NCI-H446 treated with DMSO at 0.1 percent for 48 hours (cell line): ENCODE data around the gene COG2.

ENCODE experiments used
- DNase-seq: peaks from one replicate; lab custom pipeline; 2025; lab: John Stamatoyannopoulos, UW

COG2 gene

DNA sequence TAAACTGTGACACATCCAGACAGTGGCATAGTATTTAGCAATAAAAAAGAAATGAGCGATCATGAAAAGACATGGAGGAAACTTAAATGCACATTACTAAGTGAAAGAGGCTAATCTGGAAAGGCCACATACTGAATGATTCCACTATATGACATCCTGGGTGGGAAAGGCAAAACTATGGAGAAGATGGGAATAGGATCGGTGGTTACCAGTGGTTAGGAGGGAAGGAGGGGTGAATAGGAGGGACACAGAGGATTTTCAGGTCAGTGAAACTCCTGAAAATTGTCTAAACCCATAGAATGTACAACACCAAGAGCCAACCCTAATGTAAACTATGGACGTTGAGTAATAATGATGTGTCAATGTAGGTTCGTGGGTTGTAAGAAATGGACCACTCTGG, 57.9 kb downstream of the COG2 start:
- no peak for DNase-seq

DNA sequence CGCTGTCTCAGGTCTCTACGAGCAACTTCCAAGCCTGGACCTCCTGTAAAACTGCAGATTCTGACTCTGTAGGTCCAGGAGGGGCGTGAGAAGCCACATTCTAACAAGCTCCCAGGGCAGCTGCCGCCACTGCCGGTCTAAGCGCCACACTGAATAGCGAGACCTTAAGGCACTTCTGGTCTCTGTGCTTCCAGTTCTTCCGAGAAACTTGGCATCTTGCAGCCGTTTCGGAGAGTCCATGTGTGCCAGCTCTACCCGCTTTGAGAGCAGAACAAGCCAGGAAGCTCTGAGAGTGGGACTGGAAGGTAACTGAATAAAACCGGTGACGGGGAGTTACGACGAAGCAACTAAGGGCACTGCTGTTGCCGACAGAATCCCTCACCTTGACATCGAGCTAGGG, 59.2 kb downstream of the COG2 start:
- no peak for DNase-seq

DNA sequence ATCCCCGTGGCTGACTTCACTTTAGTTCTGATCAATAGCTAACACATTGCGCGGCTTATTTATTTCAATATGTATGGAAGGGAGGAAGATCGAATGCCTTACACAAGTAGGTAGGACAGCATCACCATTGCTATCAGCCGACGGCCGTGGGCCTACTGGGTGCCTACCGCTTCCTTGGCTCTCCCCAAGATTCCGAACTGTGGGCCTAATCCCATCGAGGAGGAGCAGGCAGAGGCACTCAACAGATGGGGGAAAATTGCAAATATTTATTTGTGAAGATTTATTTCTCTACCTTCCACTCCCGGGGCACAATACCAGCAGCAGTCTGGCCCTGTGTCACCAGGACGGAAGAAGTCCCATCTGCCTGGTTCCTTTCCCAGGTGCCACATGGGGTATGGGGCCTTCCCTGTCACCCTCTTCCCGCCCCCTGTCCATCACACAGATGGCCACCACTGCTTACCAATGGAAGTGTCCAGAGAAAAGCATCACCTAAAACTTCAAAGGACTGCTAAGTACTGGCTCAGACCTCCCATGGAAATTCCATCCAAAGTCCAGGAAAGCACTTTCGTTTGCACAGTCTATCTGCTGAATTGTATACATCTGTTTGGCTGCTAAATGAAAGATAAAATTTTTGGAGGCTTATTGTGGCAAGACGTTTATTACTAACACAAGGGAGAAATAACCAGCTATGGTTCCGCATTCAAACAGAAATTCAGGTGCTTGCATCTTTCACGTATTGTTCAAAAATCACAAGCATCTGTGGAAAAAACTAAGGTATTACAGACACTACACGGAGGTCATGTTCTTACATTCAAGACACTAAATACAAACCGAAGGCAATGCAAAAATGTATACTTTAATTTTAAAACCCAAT, 59.9 kb downstream of the COG2 start:
- DNase-seq, result no peak

DNA sequence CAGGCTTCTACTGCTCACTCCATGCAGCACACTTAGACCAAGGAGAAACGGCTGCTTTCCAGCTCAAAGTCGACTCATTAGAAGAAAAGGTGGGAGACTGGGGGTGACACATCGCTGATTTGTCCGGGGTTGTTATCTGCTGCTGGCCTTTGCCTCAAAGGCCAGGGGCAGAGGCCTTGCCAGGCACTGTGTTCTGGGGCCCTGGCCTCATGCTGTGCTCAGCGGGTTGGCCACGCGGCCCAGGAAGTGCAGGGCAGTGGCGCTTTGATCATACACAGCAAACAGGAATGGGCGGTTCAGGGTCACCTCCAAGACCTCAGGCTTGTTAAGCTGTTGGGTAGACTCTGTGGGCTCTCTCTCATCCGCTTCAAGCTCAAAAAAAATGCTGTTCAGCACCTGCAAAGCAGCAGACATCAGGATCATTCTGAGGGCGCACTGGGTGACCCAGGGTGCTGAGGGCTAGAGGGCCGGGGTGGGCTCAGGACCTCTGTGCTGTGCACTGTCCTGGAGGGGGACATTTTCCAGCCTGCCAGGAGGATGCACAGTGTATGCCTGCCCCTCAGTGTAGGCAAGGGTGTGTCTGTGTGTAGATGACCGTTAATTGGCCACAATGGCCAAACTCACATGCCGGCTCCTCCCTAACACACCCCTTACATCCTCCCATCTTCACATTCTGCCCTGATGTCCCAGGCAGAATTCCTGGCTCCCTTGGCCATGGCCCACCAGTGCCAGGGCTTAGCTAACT, 60.8 kb downstream of the COG2 start:
- no peak for DNase-seq

DNA sequence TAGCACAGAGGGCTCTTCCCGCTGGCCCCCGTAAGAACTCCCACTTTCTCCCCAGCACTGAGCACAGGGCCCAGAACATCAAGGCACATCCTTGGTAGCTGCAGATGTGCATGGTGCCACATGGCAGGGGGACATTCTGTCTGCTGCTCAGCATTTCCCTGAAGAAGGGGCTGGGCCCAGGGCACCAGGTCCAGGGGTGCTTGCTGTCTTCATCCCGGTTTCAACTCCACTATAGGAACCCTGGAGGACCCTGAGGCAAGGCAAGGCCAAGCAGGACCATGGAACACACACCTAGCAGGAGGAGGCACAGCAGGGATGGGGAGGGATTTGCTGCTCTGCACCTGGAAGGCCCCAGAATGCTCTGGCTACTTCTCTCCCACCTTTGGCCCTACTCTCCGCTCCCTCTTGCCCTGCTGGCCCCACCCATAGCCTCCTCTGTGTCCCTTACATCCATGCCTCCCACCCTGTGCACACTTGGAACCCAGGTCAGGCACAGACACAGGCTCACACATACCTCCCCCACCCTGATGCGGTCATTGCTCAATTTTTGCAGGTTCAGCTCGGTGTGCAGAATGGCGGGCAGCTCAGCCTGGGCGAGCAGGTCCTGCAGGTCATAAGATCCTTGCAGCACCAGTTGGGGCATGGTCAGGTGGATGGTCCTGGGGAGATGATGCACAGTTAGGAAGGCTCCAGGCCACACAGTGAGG, 61.6 kb downstream of the COG2 start:
- no peak for DNase-seq

DNA sequence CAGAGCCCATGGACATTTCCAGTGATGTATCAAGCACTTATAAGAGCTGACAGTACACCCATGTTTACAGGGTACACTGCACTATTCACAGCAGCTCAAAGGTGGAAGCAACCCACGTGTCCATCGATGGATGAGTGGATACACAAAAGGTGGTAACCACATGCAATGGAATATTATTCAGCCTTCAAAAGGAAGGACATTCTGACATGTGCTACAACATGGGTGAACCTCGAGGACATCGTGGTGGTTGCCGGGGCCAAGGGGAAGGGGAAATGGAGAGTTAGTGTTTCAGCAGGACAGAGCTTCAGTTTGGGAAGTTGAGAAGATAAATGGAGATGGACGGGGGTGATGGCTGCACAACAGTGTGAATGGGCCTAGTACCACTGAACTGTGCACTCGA, 62.5 kb downstream of the COG2 start:
- no peak for DNase-seq

DNA sequence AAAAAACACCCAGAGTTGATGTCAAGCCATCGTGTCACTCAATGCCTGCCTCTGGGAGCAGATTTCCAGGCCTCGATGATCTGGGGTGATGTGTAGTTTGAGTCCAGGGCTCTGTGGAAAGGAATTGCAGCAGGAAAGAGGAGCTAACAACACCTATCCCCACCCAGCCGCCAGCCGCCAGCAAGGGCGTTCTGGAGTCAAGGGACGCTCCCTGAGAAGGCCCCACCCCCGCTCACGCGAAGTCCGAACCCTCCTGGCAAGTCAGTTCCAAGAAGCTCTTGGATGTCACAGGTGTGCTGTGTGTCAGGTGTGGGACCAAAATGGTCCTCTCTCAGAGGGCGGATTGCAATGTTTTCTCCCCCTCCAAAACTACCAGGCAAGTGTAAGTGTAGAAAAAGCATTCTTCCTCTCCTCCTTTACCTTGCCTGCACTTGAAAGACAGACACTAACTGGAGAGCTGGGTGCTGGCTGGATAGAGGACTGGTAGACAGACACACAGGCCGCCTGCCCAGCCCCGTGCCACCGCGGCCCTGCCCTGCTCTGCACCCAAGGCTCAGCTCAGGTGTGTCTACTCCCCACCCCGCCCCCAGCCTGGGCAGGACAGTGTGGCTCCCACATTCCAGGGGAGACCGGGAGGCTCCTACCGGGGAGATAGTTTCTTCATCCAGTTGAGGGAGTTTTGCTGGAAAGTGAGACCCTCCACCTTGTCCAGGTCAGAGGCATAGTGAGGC, 63.2 kb downstream of the COG2 start:
- DNase-seq, result no peak

DNA sequence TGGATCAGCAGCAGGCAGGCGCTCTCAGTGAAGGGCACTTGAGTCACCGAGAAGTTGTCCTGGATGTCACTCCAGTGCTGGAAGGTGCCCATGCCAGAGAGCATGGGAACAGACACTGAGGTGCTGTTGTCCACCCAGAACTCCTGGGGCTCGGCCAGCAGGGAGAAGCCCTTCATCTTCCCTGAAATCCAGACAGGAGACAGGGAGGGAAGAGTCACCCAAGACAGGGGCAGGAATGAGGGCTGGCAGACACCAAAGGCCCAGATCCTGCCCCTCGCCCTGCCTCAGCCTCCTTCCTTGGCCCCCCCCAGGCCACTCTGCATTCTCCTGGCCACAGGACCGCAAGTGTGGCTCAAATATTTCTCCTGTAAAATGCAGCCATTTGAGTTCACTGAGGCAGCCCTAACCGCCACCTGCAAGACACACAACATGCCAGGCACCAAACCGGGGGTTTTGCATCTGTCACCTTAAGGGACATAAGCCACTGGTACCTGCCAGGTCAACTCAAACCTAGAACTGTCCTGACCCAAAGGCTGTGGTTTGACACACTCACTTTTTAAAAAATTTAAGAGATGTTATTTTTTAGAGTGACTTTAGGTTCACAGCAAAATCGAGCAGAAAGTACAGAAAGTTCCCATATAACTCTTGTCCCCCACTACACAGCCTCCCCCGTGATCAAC, 63.9 kb downstream of the COG2 start:
- no peak for DNase-seq

DNA sequence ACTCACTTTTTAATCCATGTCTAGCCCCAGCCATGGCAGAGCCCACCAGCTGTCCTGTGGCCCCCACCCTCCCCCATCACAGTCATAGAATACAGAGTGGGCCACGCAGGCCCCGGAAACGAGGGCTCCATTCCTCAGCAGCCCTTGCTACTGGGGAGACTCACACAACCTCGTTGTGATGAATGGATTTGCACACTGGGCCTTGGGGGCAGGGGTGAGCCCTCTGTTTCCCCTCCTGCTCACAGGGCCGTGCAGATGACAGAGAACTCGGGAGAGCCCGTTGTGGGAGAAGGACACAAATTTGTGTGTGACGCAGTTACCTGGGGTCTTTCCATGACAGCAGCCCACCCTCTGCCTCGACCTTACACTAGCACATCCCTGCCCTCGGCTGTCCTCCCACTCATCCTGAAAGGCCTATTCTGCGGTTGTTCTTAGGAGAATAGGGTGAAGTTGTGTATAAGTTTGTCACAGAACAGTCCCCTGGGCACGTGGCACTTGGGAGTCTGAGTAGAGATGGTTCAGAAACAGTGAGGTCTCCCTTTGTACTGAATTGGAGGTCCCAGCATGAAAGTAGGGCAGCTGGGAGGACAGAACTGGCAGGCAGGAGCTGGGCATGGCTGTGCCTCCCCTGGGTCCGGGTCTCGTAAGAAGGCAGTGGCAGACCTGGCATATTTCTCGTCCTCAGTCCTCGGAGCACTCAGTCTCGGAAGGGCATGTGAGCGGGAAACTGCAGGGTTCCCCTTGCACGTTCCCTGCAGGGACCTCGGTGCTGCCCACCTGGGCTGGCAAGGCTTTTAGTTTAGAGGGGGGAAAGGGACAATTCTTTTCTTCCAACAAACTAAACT, 64.8 kb downstream of the COG2 start:
- DNase-seq, result no peak

DNA sequence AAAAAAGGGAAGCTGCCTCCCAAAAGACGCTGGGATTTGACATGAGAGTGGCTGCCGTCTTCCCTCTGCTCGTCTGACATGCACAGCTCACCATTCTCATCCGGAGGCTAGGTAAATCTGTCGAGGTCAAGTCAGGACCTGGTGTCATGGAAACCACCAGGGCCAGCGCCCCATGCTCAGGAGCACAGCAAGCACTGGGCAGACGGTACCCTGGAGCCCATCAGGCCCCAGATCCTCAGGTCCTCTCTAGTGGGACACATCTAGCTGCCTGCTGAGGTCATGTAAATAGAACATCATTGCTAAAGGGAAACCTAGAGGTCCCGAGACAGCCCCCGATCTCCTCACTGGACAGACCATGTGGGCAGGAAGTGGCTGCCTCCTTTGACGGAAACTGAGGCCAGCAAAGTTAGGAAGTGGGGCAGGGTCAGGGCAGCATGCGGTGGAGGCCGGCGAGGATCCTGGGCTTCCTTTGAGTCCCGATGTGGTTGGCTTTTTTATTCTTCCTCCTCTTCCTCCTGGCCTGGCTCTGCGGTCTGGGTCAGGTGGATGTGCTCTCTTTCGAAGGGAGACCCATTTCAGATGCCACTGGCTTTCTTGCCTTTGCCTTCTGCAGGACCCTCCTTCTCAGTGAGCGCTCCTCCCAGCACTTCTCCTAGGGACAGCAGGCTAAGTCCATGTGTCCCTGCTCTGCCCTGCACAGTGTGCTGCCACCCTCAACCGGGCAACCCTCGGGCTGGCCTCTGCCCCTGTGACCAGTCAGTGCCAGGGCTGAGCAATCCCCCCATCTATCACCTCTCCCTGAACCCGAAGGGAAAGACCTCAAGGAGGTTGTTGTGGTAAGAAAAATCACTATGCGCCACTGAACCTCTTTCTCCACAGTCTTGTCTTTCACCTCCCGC, 65.7 kb downstream of the COG2 start:
- DNase-seq, result no peak

DNA sequence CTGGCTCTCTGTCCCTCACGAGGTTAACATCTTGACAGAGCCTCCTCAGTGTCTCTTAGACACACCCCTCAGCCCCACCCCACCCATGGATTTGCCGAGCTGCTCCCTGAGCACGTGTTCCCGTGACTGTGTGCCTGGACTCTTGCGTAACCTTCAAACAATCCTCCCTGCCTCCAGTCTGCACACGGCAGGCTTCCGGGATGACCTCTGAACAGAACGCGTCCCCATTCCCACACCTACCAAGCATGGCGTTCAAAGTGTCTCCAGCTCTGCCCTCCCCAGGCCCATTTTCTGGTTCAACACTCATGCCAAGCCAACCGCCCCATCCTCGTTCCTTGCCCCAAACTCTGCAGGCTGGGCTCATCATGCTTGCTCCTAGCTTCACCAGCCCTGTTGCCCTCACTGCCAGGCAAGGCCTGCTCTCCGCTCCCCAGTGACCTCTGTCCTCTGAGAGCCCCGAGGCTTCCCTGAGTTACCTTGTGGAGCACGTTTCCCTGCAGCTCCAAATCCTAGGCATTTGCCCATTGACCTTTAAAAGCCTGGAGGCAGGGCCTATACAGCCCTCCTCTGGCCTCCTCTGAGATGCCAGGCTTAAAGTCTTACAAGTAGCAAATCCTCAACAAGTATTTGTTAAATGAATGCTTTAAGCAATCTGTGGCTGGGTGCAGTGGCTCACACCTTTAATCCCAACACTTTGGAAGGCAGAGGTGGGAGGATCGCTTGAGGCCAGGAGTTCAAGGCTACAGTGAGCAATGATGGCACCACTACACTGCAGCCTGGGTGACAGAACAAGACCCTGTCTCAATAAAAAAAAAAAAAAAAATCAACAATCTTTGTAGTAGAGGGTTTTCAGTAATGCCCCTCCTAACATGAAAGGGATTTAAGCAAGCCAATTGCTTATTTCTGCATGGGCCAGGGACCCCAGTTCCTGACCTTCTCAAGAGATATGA, 66.6 kb downstream of the COG2 start:
- no peak for DNase-seq

DNA sequence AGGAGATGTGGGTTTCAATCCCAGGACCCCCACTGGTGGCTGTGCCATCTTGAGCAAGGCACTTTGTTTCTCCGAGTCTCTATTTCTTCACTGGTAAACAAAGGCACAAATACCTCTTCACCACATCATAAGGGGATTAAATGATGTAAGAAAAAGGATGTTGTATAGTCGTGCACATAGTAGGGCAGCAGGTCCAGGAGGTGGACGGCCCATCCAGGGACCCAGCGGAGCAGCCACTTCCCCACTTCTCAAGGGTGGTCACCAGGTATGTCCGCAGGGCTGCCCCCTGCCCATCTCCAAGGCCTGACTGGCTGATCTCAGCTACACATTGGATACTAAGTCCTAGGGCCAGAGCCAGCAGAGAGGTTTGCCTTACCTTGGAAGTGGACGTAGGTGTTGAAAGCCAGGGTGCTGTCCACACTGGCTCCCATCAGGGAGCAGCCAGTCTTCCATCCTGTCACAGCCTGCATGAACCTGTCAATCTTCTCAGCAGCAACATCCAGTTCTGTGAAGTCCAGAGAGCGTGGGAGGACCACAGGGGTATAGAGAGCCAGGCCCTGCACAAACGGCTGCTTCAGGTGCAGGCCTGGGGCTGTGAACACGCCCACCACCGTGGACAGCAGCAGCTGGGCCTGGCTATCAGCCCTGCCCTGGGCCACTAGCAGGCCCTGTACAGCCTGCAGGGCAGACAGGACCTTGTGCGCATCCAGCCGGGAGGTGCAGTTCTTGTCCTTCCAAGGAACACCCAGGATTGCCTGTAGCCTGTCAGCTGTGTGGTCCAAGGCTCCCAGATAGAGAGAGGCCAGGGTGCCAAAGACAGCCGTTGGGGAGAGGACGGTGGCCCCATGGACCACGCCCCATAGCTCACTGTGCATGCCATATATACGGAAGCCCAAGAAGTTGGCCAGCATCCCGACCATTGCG, 67.6 kb downstream of the COG2 start:
- no peak for DNase-seq

DNA sequence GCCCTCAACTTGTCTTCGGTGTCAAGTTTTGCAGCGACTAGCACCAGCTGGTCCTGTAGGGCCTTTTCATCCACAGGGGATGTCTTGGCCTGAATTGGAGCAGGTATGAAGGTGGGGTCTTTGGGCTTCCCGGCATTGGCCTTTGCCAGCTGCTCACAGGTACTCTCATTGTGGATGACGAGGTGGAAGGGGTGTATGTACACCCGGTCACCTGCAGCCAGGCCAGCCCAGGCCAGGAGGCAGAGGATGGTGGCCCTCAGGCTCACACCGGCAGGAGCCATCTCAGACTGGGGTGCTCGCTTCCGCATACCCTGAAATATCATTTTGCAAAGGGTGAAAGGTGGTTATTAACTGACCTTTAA, 68.2 kb downstream of the COG2 start:
- no peak for DNase-seq

DNA sequence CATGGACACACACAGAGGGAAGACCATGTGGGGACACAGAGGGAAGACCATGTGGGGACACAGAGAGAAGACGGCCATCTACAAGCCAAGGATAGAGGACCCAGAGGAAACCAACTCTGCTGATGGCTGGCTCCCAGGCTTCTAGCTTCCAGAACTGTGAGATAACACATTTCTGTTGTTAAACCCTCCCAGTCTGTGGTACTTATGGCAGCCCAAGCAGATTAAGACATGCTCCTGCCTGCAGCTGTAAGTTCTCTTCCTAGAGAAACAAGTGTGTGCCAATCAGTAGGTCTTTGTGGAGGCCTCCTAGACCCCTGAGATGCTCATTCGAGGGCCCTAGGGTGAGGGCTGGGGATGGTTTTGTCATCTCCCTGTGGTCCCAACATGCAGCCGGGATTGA, 69.0 kb downstream of the COG2 start:
- no peak for DNase-seq

DNA sequence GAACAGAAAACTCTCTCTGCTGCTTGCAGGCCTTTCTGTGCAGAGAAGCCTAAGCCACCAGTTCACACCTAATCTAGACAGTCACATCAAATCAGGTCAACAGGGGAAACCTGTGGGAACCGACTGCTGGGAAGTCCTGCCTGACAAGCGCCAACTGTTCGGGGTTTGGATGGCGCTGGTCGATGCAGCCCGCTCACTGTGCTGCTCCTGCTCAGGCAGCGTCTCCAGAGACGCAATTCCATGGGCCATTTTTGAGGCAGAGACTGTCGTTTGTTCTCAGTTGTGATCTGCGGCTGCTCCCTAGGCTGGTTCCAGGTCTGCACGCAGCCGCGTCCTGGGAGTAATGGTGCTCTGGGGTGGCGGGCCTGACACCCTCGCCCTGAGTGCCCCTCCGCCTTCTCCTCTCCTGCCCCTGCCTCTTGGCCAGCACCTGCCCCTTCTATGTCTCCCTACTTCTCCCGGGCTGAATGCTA, 70.2 kb downstream of the COG2 start:
- no peak for DNase-seq

DNA sequence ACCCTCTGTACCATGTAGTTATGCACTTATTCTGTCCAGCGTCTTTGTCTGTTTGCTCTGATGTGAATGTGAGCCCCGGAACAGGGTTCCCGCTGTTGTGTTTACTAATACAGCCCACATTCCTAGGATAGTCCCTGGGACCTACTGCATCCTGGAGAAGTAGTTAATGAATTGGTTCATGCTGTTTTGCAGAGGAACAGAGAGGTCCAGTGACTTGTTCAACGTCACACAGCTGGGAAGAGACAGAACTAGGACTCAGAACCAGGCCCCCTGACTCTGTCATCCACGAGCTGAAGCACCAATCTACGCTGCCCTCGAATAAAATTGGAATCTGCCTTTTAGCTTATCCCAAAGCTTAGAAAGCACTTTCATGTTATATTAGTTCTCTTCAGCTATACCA, 70.9 kb downstream of the COG2 start:
- DNase-seq, result no peak

DNA sequence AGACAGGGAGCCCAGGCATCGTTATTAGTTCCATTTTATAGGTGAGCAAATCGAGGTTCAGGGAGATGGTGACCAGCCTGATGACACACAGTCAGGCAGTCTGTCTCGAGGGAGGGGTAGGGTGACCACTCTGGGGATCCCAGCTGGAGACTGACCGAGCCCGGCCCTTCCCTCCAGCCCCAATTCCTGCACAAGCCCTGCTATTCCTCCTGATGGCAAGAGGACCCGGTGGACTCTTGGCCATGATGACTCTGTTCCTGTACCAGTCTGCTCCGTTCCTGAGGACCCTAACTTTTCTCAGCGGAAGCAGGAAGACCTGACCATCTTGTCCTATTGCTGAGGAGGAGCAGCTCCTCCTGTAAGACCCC, 71.2 kb downstream of the COG2 start:
- DNase-seq, result no peak
